ENCODE measurements around the gene MGMT.

MGMT gene

DNA sequence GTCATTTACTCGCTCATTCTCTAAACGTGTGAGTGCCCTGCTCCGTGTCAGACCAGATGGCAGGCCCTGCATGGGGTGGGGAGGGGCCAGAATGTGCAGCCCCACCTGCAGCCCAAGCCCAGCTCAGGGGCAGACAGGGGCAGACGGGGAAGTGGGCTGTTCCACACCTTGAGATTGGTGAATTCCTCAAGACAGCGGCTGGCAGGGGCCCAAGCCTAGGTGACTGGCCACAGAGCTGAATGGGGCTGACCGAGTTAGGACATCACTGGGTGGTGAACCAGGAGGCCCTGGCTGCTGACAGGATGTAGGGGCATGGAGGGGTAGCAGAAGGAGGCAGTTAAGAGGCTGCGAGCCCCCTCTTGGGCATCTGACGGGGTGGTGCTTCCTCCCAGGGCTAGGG is 79.1 kb downstream of the MGMT start:
- DNase-seq = no peak

DNA sequence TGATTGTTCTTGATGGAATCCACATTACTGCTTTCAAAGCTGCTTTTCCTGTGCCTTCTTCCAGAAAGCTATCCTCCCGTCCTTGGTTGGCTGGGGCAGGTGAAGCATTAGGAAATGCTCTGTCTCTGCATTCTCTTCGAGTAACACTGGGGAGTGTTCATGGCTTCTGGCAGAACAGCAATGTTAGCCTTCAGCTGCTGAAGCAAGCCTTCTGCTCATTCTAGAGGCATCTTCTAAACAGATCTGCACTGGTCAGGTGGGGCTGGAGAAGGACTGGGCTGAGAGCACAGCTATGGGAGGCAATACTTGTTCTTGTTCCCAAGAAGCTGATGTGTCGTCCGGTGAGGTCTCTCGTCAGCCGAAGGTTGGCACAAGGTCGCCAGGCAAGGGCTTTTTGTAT is 80.6 kb downstream of the MGMT start:
- DNase-seq = no peak

DNA sequence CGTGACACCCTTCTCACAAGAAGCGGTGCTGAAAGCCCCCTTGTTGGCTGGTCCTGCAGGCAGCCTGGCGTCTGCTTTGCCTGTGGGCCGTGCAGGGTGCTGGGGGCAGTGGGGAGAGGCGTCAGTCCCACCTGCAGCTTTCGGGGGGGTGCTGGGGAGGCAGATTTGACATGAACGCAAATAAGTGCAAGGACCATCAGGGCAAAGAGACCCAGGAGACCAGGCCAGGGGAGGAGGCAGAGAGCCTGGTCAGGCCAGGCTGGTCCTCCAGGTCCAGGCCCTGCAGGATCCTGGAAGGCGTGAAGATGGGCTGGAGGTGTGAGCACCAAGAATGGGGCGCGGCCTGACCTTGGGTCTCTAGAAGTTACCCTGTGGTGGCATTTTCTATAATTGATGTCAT is 81.6 kb downstream of the MGMT start:
- no peak for DNase-seq

DNA sequence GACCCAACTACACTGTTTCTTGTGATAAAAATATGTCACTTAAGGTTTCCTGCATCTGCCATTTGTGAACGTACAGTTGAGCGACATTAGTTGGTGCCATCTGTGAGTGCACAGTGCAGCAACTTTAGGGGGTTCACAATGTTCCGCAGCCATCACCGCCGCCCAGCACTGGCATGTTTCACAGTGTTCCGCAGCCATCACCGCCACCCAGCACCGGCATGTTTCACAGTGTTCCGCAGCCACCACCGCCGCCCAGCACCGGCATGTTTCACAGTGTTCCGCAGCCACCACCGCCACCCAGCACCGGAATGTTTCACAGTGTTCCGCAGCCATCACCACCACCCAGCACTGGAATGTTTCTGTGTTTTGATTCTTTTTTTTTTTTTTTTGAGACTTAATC is 83.0 kb downstream of the MGMT start:
- DNase-seq = no peak

DNA sequence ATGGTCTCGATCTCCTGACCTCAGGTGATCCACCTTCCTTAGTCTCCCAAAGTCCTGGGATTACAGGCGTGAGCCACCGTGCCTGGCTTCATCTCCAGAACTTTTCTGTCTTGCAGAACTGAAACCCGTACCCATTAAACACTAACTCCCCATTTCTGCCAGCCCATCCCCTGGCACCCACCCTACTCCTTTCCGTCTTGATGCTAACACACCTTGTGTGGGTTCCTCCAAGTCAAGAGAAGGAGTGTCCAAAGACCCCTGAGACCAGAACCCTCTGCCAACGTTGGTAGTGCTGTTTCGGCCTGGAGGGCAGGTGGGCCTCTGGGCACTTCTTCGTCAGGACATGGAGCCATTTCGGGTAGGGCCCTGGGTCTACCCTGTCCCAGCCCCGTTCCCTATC is 83.6 kb downstream of the MGMT start:
- no peak for DNase-seq

DNA sequence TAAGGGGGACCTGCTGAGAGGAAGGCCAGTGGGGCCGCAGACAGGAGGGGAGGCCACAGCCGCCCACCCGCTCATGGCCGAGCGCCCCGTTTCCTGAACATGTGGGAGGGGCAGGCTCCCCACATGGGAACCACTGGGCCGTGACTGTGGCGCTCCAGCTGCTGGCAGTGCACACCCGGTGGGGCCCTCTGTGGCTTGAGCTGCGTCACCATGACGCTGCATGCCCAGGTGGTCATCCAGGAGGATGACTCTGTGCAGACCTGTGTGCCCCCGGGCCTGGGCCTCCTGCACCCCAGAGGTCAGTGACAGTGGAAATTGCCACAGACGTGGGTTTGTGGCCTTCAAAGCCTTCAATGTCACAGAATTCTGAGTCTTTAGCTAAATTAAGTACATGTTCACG is 85.1 kb downstream of the MGMT start:
- no peak for DNase-seq

DNA sequence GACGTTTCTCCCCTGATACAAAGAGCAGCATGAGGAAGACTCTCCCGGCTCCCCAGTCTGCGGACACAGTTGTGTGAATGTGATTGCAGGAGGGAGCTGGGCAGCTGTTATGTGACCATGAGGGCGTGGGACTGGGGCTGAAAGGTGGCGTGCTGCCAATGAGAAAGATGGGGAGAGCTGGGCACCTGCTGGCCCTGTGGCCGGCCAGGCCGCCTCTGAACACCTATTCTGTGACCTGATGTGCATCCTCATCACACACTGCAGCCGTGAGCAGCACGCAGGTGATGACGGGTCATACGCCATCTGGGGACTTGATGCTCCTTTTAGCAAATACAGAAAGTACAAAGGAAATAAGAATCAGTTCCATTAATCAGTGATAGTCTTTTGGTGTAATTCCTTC is 86.9 kb downstream of the MGMT start:
- no peak for DNase-seq

DNA sequence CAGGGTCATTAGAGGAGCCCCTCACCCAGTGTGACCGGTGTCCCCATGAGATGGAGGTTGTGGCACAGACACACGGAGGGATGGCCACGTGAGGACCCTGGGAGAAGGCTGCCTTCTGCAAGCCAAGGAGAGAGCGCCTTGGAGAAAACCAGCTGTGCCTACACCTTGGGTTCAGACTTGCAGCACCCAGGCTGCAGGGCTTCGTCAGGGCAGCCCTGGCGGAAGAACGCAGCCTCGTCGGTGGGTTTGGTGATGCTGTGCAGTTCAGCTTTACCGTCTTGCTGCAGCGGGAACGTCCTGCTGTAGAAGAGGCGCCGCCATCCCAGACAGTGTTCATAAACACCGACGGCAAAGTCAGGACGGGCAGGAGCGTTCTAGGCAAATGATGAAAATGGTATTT is 89.3 kb downstream of the MGMT start:
- DNase-seq = no peak

DNA sequence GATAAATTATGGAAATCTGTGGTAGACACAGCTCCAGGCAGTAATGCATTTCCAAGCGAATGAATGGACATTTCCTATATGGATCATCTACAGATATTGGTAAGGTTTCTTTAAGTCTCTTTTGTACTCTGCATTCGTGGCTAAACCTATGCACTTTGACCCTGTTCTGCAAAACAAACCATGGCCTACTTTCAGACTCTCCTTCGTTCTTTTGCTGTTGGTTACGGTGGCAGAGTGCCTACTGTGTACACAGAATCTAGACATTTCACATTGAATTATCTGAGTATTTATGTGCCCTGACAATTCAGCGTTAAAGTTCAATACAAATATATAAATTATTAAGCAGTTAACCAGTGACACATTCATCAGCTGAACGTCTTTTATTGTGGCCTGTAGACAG is 93.3 kb downstream of the MGMT start:
- no peak for DNase-seq

DNA sequence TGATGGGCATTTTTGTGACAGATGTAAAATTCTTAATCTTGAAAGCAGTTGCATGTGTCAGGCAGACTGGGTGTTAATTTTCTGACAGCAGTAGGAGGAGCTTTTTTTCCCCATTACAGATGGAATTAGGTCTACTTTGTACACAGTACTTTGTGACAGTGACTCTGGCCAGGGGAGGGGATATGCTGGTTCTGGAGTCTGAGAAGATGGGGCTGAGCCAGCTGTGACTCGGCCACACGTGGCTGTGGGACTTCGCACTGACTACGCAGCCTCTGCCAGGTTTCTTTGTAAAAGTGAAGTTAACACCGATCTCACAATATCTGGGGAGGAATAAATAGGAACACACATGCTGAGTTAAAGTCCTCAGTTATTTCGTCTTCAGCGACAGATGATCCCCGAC is 95.4 kb downstream of the MGMT start:
- no peak for DNase-seq

DNA sequence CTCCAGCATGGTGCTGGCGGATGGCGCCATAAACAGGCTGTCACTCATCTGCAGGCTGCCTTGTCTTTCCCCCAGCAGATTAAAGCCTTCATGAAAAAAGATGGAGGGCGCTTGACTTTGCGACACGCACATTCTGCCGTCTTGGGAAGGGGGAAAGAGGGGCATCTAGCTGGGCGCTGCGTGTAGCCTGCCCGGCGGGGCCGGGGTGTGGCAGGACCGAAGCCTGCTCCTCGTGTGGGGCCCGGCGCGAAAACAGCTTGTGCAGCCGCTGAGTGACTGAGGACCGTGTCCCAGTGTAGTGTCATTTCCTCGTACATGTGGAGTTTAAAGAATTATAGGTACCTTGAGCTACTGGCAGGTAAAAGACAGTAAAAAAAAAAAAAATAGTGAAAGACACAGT is 97.9 kb downstream of the MGMT start:
- no peak for DNase-seq

DNA sequence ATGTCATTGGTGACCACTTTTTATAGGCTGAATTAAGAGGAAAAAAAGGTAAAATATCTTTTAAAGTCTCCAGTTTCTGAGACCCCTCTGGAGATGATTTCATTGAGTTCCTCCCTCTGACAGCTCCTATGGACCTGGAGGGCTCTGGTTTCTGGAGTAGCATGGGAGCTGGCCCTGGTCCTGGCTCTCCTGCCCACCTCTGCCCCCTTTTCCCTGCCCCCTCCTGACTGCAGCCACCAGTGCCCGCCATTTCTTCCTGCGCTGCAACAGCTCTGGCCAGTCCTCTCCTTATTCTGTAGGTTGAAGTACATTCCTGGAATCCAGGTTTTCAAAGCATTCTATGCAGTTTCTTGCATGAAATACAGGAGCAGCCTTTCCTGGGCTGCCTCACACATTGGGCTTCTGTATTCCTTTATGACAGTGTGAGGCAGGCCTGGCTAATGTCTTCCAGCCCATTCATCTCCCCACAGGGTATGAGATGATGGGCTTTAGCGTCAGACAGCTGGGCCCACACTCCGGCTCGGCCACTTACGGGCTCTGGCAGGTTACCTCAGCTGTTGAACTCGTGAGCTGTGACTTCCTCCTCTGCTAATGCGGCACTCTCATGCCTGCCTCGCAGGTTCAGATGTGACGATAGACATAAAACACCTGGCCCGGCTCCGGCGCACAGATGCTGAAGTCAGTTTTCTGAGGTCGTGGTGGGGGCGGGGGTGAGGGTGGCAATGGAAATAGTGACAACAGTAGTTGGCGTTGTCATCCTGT is 101.7 kb downstream of the MGMT start:
- peak; percentile 4 for DNase-seq

DNA sequence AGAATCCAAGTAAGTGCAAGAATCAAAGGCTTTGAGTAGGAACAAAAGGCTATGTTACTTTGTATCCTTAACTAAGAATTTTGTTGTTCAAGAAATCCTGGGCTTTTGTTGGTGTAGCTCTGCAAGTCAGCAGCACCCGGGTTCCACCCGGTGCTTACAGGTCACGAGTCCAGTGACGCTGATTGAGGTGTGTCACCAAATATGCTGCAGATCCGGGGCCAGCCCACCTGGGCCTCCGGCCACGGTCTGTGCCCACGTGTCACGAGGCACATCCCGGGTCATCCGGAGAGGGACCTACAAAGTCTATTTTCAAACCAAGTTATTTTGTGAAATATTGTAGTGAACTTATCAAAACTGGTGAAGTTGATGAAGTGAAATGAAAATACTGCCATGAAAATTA is 103.1 kb downstream of the MGMT start:
- DNase-seq = no peak

DNA sequence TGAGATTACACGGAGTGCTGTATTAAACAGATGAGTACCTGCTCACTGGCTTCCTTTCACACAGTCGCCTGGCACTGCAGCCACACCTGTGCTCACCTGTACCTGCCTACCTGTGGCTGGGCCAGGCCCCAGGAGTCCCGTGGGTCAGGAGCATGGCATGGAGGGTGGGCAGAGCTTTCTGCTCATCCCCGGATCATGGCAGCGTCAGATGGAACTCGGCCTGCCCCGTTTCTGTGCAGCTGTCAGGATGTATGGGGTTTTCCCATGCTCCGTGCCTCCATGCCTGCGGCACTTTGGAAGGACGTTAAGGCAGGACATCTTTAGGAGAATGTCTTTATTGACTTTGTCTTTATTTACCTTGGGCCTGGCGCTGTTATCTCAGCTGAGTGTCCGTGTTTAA is 112.2 kb downstream of the MGMT start:
- DNase-seq = no peak

DNA sequence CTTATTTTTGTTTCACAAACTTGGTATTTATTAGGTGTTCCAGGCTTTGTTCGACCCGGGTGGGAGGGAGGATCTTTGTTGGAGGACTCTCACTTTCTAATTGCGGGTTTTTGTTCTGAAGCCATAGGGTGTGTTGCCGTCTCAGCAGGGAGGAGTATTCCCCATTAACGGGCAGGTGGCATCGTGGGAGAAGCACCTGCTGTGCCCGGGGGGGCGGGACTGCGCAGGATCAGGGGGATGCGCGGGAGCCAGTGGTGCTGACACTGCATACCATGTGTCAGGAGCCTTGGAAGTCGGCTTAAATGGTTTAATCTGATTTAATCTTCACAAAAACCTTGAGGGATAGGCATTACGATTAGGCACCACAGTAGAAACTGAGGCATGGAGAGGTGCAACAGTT is 113.0 kb downstream of the MGMT start:
- DNase-seq = no peak

DNA sequence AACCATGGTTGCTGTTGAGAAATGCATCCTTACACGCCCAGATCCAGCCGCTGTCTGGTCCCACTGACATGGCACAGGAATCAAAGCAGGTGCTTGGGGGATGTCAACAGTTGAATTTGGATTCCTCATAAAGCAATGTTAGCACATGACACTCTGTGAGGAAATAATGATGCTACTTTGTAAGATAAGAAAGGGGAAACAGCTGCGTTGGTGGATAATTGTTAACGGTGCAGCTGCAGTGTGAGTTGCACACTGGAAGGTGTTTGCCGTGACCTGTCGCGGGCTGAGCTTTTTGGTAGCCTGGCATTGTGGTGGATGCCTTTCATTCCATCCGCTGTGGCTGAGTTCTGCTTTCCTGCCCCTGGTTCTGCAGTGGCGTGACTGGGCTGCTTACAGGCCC is 113.9 kb downstream of the MGMT start:
- no peak for DNase-seq

DNA sequence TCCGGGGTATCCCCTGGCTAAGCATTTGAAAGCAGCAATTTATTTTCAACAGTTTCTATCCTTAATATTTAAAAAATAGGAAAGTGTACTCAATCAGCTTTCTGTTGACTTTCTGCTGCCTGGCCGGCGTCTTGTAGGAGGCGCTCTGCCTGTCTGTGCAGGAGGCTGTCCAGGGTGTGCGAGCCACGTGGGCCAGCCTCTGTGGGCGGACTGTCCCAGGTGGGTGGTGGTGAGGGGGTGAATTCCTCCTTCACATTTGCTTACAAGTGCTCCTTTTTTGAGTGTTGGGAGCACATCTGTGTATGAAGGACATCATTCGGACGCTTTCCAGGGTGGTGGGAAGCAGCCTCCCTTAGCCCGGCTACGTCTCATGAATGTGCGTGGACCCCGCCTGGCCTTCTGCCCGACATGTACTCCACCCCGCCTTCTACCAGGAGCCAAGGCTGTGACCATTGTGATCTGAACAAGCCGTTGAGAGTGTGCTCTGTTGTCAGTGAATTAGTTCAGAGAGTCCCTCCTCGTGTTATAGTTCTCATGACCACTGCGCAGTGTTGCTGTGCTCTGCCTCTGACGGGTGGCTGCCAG is 114.9 kb downstream of the MGMT start:
- no peak for DNase-seq

DNA sequence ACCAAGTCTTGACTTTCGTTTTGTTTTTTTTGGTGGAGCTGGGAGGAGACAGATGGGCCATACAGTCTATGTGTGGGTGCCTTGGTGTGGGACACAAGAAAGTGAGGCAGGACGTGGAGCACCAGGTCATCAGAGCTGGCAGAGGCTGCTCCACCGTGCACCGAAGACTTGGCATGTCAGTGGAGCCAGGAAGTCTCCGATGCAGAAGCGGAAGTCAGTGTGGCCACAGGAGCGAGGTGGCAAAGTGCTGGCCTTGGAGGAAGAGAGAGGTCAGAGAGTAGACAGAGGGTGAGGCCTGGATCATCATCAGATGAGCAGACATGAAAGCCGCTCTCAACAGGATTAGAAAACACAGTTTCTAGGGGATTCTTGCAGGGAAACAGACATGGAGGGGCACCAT is 116.8 kb downstream of the MGMT start:
- no peak for DNase-seq

DNA sequence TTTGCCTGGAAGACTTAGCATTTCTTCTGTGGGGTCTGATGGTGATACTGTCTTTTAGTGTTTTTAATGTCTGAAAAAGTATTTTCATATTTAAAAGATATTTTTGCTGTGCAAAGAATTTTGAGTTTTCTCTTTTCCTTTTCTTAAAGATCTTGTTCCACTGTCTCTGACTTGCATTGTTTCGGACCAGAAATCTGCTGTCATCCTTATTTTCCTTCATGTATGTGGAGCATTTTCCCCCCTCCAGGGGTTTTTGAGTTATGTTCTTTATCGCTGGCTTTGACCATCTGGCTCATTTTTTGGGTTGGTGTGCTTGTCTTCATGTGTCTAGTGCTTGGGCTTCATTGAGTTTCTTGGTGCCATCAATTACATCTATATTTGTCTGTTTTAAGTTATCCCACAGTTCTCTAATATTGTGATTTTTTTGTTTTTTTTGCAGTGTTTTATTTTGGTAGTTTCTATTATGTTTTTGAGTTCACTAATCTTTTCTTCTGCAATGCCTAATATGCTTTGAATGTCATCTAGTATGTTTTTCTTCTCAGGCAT is 119.9 kb downstream of the MGMT start:
- DNase-seq = no peak

DNA sequence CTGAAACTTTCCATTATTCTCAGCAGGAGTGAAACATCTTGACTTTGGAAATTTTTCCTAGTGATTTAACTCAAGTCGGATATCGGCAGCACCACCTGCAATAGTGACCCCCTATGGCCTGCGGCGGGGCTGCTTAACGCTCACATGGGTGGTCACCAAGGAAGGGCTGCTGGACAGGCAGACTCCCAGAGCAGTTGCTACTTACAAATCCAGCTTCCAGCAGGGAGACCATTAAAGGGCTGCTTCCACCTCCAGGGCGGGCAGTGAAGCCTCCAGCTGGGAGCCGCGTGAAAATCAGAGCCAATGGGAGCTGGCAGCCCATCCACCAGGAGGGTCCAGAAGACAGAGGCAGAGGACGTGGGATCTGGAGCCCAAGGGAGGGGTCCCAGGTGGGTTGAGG is 122.5 kb downstream of the MGMT start:
- DNase-seq = no peak

DNA sequence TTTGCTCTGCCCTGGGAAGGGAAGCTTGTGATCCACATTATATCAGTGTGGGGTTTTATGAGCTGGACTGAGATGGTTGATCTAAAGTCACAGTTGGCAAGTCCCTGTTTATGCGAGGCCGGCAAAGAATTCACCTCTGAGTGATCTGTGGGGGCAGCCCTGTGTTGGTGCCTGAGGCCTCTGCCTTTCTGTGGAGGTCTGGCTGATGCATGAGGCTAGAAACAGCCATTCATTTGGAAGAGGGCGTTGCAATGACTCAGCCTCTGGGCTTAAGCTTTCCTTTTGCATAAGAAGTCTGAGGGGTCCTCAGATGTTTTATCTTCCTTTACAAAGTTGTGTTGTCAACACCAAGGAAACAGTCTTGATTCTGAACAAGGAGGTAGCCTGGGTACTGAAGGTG is 126.9 kb downstream of the MGMT start:
- no peak for DNase-seq

DNA sequence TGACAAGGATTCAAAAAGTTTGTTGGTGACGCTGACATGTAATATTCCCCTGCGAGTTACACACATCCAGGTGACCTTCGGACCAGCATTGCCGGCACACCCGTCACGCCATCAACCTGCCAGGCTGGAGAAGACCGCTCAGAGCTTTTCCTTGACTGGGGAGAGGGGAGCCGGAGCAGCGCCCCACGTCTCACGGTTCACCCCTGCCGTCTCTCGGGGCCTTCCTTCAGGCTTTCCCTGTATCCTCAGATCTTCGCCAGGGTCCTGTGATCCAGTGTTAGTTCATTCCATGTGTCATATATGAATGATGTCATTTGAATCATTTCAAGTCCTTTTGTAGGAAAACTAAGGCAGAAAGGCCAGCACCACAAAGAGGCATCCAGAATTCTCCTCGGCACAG is 127.8 kb downstream of the MGMT start:
- no peak for DNase-seq

DNA sequence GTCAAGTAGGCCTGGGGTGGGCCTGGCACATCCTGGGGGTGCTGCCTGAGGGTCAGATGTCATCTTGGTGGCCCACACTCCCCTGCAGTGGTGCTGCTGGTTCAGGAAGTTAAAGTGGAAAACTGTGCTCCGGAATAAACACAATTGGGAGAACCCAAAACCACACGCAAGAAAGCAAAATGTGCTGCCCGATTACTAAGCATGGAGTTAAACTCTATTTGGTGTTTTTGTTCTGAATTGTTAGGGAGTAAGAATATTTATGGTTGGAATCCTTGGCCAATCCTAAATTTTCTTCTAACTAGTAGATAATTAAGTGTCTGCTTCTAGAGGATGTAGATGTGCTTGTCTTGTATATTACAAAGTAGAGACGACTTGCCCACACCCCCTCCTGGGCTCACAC is 131.4 kb downstream of the MGMT start:
- no peak for DNase-seq

DNA sequence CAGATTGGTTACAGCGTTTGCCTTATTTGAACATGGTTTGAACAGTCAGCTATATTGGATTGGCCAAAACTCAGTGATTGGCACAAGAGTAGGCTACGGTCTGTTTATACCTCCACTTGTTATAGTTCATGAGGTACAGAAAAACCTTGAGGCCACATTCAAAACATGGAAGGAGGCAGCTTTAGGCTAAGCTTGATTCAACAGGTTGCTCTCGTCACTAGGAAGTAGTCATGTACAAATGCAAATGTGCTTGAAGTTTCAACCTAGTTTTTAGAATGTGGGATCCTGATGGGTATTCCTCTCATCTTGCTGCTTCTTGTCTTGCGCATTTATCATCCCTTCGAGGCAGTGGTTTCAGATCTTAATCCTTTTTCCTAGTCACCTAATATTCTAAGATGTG is 132.1 kb downstream of the MGMT start:
- DNase-seq = no peak

DNA sequence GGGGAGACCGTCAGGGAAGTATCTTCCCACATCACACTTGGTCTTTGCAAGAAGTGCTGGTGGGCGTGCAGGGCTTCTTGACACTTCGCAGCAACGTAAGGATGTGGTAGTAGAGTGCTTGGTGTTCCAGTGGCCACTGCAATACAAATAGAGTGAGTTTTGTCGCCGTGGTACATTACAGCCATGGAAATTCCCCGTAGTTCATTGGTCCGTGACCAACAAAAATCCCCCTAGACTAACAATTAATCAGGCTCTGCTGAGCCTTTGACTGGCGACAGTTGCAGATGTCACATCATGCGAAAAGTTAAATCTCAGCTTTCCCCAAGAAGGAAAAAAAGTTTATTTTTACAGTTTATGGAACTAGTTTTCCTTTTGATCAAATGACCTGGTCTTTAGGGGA is 134.7 kb downstream of the MGMT start:
- DNase-seq = no peak

All from stimulated activated CD4-positive, alpha-beta T cell treated with anti-CD3 and anti-CD28 coated beads, Interleukin-15, amount 100 ng/mL, for 24 hours (primary cell).